ENCODE results near the gene IL31. TPM values are rescaled to one million over a fixed set of nuclear protein-coding genes. Genes with fewer than 3 reads are reported as not detected.

Gene IL31
- total RNA-seq, result not detected in 2 replicates

DNA sequence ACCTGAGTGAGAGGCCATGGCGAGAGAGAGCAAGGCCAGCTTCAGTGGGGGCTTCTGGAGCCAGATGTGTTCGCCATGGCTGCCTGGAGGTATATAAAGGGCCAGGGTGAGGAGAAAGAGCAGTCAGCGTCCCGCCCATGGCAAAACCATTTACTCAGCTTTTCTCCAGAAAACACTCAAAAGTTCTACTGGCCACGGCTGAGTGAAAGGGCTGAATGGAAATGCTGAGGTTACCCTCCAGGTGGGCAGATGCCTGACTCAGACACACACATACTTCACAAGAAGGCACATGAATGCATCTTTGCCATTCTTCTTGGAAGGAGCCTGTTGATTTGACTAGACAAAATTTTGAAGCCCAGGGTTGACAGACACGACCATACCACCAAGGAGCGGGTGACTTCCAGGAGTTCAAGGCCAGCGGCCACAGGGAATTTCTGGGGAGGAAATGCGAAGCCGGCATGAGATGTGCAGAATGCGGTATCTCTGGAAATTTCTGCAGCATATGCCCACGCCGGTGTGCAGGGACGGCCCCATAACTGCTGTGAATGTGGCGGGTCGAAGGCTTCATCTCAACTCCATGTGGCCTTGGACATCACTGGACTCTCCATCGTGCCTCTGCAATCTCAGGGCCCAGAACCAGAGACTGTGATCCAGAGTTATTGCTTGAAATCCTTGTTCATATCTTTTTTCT lies at the start of gene IL31:
IL31 (minus strand) TSS at position 67 of the 691 bp plus-strand sequence; CDS start at position 18, 49 bp downstream.

DNA sequence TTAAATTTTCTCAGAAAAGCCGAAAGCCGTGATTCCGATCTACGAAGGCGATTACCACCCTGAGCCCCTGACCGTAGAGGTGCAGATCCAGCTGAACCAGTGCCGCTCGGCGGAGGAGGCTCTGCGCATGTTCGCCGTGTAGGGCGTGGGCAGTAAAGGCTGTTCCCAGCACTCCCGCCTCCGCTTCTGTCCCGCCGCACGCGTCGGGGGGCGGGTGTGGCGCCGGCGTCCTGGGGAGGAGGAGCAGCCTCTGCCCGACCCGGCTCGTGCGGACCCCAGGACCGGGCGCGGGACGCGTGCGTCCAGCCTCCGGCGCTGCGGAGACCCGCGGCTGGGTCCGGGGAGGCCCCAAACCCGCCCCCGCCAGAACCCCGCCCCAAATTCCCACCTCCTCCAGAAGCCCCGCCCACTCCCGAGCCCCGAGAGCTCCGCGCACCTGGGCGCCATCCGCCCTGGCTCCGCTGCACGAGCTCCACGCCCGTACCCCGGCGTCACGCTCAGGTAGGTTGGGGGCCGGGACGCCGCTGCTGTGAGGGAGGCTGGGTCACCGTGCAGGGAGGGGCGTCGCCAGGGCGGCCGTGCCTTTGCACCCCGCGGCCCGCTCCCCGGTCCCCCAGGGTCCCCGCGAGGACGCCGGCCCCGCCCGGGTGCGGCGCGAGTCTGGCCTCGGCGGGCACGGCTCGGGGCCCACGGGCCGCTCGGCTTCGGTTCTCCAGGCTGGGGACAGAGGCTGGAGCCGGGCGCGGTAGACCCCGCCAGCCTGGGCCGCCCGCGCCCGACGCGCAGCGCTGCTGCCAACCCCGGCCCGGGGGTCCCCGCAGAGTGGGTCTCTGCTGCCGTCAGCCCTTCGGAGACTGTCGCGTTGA lies 29.5 kb upstream of the IL31 start, which contains the start of gene B3GNT4:
B3GNT4 (plus strand) TSS at position 409 of the 866 bp plus-strand sequence. CDS start 910 bp downstream, outside the sequence.

DNA sequence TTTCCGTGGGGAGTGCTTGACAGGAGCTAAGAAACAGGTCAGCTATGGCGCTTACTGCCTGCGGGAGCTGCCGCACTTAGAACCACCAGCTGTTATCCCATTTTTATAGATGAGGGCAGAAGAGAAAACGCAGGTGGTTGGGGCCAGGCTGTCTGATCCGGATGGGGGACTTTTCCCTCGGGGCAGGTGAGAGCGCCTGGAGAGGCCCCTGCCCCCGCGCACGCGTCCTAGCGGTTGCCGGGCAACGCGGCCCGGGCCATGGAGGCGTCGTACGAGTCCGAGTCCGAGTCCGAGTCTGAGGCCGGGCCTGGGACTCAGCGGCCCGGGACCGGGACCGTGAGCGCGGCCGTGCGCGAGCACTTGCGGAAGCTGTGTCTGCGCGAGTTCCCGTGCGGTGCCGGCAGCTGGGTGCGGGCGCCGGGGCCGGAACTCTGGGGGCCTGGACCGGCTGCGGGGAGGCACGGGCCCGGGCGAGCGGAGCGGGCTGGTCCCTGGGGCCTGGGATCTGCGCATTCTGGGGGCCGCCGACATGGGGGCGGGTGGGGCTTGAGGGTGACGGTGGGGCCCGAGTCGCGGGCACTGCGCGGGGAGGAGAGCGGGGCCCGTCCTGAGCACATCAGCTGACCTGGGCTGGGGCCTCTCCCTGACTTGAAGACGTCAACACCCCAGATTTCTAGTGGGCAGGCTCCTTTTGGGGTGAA lies 9.0 kb upstream of the IL31 start, which contains the start of gene LRRC43:
LRRC43 (plus strand) TSS at position 237 of the 701 bp plus-strand sequence; CDS start at position 259, 22 bp downstream.

Small RNAs within 50 kb of the gene (small RNA-seq; reads per million reads assigned to genes)
- 0.11 reads per million for gene DIABLO

Other genes with a start within 250 kb of the IL31 start
- gene BCL7A, start 152.3 kb downstream of the IL31 start, total RNA-seq, result 9.1 and 9.7 TPM in 2 replicates
- gene MLXIP, start 95.5 kb downstream of the IL31 start, total RNA-seq, result 20.7 and 26.1 TPM in 2 replicates
- gene LRRC43, start 8.9 kb upstream of the IL31 start, total RNA-seq, result 2.4 and 3.3 TPM in 2 replicates
- gene B3GNT4, start 29.5 kb upstream of the IL31 start, total RNA-seq, result under 0.01 TPM in 1 of 2 replicates, not detected in the other
- gene DIABLO, start 51.8 kb upstream of the IL31 start, total RNA-seq, result 60.9 and 73.8 TPM in 2 replicates
- gene VPS33A, start 92.3 kb upstream of the IL31 start, total RNA-seq, result 15.0 and 21.5 TPM in 2 replicates
- 58.1 and 67.9 TPM in 2 replicates for gene CLIP1, start 248.4 kb upstream of the IL31 start, total RNA-seq